ENCODE results near the gene CCDC6.
A peak's percentile ranks its signal among the peaks of the same experiment; 100 is the strongest.

Gene CCDC6

DNA sequence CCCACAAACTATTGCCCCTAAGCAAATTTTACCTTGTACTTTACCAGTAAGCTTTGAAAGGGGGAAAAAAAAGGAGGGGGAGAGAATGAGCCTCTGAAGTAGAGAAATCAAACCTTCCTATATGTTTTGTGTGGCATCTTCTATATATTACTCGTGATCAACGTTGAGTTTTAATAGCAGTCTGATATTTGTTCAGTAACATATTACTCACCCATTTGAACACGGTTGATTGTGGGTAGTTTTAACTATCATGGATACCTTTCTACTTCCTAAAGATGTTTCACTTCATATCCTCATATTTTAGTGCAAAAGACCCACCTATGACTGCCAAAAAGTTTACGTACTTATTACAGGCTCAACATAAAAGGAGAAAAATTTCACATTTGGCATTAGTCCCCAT, 54.5 kb downstream of the CCDC6 start:
- no peak for DNase-seq (ENCODE audit: low spot score)

DNA sequence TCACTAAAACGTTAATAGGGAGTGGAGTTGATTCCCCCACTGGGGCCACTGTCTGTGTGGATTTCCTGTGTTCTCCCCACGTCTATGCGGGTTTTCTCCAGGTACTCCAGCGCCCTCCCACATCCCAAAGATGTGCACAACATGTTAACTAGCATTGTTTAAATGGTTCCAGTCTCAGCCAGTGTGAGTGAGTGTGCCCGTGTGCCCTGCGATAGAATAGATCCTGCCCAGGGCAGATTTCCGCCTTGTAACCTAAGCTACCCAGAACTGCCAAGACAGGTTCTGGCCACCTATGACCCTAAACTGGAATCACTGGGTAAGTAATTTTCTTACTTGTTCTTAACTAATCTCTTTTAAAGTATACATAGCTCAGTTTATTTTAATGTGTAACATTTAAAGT, 58.5 kb downstream of the CCDC6 start:
- DNase-seq (ENCODE audit: low spot score) = no peak

DNA sequence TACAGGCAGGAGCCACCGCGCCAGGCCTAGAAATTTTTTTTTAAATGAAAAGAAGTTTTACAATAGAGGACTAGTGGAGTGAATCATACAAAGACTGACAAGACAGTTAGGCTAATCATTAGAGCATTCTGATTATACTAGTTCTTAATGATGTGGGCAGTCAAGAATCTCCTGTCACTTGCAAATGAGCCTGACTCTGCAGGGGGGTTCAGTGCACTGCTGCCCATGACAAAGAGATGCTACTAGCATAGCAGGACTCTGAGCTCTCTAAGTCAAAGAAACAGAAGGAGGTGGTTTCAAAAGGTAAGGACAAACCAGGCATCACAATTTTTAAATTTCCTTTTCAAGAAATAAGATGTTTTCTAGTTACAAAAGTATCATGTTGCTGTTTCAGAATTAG, 59.0 kb downstream of the CCDC6 start:
- no peak for DNase-seq (ENCODE audit: low spot score)

DNA sequence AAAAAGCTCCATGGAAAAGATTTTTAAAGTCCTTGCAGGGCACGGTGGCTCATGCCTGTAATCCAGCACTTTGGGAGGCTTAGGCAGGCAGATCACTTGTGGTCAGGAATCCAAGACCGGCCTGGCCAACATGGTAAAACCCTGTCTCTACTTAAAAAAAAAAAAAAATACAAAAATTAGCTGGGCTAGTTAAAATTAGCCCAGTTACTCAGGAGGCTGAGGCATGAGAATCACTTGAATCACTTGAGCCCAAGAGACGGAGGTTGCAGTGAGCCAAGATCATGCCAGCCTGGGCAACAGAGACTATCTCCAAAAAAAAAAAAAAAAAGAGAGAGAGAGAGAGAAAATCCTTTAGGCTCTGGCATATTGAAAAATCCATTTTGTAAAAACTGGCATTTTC, 61.9 kb downstream of the CCDC6 start:
- DNase-seq (ENCODE audit: low spot score) = no peak

DNA sequence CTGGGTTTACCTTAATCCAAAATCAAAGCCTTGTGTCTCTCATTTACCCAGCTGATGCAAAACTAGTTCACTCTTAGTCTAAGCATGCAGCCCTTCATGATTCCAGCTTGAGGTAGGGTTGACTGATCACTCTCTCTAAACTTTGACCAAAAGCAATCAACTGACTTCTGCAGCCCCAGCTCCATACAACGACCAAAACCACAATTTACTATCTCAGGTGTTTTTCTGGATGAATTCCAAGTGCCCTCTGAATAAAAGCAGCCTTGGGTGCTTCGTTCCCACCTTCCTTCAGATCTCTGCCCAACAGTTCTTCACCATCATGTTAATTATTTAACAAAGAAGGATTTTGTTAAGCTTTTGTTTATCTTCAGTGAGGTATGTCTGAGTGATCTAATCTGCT, 62.6 kb downstream of the CCDC6 start:
- DNase-seq (ENCODE audit: low spot score) = no peak

DNA sequence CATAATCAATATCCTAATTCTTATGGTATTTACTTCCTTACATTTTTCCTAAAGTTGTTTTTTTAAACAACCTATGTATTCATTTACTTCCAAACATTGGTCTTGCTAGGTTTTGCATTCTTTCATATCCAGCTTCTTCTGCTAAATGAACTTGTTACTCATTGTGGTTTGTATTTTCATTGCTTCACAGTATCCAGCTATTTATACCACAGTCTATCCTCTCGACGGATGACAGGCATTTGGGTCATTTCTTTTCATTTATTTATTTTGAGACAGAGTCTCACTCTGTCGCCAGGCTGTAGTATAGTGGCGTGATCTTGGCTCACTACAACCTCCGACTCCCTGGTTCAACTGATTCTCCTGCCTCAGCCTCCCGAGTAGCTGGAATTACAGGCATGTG, 66.8 kb downstream of the CCDC6 start:
- DNase-seq (ENCODE audit: low spot score) = peak; percentile 73

DNA sequence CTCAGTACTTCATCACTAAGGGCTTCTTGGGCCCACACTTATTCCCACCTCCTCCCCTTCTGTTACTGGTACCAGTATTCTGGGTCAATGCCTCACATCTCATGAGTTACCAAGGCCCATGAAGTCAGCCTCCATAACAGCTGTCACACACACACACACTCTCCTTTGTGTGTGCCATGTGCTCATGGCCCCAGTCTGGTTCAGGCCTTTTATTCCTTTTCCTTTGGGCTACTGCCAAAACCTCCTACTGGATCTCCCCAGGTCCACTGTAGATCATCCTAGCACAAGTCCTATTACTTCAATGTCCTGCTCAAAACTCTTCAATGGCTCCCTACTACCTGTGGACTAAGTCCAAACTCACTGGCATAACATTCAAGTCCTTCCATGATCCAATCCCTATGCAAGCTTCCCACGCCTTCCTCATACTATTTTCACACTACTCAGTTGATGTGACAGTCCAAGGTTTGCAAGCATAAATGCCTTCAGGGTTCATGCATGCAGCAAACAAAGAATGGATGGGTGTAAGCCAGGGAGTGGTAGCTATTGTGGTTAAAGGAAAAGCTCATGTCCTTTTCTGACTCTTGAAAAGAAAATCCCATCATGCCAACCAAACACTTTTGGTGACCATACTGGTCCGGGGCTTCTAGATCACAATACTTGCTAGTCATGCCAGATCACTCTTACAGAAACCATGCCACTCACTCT, 68.1 kb downstream of the CCDC6 start:
- DNase-seq (ENCODE audit: low spot score) = no peak

DNA sequence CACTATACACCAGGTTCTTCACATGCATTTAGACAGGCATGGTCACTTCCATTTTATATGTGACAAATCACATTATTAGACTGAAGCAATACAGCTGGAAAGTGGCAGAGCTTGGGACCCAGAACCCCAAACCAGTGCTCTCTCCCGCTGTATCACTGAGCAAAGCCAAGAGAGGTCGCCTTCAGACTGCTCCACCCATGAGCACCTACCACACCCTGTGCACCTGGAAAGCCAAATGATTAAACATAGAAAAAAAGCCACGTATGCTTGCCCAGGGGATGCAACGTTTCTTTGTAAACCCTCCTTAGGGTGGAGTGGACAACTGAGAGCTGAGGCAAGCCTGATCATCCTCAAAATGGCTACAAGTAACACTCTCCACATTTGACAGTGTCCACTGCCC, 72.5 kb downstream of the CCDC6 start:
- DNase-seq (ENCODE audit: low spot score) = no peak

DNA sequence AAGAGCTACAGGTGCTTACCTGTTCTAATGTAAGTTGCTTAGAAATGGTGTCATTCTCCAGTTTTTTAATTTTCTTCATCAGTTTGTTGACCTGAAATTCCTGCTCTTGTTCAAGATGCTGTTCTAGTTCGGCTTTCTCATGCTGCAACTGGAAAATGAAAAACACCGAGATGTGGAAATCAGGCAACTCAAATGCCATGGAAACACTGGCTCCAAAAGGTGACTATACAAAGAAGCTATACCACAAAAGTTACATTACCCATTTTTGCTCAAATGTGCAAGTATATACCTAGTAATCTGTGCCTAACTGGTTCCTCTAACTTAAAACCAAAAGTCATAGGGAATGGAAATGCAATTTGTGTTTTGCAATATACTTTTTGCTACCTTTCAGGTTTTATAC, 73.8 kb downstream of the CCDC6 start:
- no peak for DNase-seq (ENCODE audit: low spot score)

DNA sequence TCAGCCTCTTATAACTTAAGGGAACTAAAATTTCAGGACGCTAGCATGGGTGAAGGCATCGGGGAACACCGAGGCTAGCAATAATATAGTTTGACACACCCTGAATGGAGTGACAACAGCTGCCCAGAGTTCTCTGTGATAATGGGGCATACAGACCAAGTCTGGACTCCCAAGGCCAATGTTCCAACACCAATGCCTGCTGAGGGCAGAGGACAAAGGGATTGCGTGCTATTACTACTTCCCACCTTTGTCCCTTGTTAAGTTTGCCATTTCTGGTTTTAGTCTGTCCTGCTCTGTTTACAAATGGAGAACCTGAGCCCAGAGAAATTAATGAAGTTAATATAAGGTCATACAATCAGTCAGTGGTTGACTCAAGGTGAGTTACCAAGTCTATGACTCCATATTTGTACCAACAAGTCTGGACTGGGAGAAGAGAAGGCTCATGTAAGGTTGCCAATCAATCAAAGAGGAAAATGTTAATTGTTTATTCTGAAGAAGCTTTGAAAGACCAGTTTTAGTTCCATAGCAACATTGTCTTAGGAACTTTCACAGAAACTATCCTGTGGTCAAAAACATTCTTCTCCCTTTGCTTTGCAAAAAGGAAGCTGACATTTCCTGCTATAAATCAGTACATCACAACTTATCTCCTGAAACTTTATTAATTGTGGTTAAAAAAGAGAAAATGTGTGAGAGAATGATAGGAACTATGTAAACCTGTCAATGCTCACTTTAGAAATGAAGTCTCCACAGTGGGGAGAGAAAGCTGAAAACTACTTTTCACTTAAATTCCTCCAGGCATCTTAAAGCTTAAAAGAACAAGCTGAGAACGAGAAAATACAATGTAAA, 74.5 kb downstream of the CCDC6 start:
- DNase-seq (ENCODE audit: low spot score) = no peak

DNA sequence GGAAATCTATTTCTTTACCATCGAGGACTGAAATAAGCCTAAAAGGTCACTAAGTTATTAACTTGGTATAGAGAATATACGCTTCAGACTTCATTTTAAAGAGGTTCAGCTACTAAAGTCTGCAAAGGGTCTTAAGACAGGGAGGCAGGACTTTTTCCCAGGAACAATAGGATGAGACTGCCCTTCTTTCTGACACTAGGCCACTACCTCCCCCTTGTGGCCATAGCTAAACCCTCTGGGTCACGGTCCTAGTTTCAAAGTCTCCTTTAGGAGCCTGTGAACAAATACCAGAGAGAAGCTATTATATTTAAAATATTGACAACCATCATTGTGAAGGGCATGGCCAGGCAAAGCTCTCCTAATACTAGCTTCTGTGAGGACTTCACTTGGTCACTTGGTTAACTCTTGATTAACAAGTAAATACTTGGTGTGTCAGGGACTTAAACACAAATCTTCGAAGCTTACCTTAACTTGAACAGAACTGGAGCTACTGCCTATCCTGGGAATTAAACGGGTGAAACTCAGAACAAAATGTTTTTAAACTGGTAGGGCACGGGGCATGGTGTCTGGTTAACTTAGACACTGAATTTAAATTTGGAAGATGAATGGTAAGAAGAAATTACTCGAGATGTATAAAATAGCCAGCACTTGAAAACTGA, 75.6 kb downstream of the CCDC6 start:
- DNase-seq (ENCODE audit: low spot score) = peak; percentile 36

DNA sequence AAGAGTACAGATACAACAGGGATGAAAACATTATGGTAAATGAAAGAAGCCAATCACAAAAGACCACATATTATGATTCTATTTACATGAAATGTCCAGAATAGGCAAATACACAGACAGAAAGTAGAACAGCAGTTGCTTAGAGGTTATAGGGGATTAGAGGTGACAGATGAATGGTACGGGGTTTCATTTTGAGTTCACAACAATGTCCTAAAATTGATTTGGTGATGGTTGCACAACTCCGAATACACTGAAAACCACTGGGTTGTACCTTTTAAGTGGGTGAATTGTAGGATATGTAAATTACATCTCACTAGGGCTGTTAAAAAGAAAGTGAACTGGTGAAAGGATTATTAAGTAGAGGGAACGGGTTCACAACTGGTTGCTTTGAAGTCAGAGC, 76.8 kb downstream of the CCDC6 start:
- no peak for DNase-seq (ENCODE audit: low spot score)

DNA sequence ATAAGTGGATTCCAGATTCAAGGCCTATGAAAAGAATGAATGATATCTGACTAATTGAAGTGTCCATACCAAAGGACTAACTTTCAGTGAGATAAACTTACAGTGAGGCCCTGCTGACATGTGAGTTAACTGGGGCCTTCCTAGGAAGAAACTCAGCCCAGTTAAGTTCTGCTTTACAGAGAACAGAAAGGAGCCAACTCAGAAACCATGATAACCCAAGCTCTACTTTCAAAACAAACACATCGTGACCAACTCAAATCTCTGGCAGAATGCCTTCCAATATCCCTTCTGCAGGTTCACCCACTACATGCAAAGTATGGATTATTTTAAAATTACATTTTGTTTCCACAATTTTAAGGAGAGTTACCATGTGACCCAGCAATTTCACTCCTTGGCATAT, 77.3 kb downstream of the CCDC6 start:
- DNase-seq (ENCODE audit: low spot score) = no peak

DNA sequence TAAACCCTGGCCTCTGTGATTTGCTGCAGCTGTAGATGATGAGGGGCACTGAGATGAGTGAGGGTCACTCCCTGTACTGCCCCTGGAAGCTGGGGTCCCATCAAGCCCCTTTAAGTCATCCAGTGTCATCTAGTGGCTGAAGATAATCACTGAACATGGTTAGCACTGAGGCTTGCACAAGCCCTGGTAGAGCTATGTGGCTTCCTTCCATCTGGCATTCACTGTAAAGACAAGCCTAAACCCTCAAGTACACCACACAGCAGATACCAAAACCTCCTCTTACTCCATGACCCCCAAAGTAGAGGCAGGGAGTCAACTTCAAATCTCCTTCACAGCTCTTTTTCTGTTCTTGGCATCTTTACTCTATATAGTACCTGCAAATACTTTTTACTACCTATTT, 80.4 kb downstream of the CCDC6 start:
- DNase-seq (ENCODE audit: low spot score) = no peak

DNA sequence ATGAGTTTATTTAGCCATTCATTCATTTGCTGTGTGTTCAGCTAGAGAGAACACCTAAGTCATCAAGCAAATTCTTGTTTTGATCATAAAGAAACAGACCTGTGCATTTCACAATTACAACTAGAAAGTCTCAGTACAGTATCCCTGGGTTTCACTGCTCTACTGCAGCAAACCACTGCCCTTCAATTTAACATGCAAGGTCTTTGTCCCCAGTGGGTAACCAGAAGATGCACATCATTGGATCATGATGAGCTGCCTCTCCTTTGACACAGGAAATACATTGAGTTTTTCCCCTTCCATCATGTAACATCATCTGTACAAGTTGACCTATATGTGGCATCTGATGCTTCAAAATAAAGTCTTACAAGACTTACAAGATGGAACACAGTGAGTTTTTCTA, 82.6 kb downstream of the CCDC6 start:
- DNase-seq (ENCODE audit: low spot score) = no peak

DNA sequence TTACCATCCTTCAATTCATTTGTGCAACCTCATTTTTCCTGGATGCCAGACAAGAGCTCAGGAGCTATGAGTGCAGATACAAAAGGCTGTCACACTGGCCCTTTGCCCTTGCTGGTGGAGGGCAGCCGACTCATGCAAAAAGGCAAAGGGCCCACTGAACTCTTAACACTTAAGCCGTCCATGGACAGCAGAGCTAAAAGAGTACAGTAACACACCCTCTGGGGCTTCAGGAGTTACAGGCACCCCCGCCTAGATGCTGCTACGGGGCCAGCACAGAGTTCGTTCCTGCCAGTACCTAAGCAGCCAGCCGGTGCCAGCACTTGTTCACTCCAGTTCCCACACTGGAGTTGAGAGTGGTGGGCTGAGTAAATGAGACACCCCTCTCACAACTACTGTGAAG, 83.2 kb downstream of the CCDC6 start:
- no peak for DNase-seq (ENCODE audit: low spot score)

DNA sequence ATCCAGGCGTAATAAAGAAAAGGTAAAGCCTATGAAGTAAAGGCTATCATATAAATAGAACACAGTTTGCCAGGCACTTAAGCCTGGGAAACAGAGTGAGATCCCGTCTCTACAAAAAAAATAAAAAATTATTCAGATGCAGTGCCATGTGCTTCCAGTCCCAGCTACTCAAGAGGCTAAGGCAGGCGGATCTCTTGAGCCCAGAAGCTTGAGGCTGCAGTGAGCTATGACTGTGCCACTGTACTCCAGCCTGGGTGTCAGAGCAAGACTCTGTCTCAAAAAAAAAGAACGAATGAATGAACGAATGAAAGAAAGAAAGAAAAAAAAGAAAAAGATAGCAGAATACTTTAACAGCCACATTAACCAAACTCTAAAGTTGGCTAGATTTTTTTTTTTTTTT, 85.9 kb downstream of the CCDC6 start:
- DNase-seq (ENCODE audit: low spot score) = no peak

DNA sequence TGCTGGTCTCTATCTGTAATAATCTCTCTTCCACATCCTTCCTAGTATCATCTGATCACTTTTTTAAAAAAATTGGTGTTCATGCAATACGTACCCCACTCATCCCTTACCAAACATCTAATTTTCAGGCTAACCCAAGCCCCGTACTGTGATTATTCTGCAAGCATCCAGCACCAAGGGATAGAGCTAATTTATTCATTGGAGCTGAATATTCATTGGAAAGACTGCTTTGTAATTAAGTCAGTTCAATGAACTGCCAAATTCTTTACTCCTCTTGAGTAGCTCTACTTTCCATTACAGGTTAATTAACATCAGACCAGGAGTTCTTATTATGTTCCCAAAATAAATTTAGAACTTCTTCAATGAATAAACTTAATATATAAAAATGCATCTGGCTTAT, 86.7 kb downstream of the CCDC6 start:
- no peak for DNase-seq (ENCODE audit: low spot score)

DNA sequence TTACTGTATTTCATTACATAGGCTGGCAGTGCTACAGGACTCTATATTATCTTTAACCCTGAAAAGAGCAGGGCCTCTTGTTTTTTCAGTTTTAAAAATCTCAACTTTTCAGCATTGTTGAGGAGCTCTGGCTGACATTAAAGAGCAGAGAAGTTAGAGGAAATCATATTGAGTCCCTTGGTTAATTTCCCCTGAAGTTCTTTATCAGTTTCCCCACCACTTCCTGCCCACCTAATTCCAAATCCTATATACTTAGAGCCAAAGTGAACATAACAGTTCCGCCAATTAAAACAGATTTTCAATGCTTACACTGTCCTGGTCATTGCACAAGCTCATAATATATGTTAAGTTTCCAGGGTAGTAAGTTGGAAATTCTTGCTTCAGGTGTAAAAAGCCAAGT, 87.1 kb downstream of the CCDC6 start:
- DNase-seq (ENCODE audit: low spot score) = no peak

DNA sequence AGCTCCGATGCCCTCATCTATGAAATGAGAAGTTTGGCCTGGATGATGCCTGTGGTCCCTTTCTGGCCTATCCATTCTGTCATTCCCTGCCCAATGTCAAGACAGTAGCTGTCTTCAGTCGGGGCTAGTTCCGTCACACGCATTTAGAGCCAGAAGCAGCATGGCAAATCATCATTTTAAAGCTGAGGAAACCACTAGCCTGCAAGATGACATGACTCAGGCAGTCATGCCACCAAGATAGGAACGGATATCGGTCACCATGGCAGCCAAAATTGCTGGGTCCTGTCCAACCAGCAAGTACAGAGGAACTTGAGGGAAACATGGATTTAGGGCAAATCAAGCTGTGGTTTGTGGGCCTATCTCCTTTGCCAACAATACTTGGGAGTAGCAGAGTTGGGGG, 88.6 kb downstream of the CCDC6 start:
- peak; percentile 4 for DNase-seq (ENCODE audit: low spot score)

DNA sequence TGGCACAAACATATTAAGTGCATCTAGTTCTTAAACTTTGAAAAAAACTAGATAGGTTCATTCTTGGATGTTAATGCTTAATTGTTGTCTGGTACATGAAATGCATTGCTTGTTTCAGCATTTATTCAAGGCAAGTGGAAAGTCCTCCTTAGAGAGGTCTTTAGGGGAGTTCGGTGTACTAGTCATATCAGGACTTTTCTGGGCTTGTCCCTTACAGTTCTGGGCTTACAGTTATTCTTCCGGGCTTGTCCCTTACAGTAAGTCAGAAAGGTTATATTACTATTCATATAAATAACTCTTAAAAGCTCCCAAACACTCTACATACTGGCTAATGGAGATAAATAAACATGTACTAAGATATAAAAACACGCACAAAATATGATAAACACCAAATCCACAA, 91.5 kb downstream of the CCDC6 start:
- DNase-seq (ENCODE audit: low spot score) = no peak

DNA sequence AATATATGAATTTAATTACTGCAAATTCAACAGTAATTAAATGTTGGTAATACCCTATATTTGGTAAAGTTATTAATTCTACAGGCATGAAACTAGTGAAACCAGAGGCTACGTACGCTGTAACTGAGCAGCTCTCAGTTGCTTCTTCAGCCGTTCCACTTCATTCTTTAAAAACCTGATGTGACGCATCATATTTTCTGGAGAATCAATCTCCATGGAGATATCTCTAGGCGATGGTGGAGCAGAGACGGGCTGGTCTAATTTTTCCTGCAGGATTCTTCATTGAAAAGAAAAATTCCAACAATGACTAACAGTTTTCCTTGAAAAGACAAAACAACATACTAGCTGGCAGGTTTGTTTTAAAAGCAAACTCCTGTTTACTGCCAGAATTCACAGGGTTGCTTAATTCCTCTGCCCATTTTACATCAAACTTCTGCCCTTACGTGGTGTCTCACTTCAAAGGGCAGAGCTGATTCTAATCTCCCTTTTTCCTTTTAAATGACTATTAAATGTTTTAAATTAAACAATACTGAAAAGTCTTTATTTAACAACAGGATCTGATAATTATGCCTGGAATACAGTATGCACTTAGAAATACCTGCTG, 93.7 kb downstream of the CCDC6 start:
- no peak for DNase-seq (ENCODE audit: low spot score)

DNA sequence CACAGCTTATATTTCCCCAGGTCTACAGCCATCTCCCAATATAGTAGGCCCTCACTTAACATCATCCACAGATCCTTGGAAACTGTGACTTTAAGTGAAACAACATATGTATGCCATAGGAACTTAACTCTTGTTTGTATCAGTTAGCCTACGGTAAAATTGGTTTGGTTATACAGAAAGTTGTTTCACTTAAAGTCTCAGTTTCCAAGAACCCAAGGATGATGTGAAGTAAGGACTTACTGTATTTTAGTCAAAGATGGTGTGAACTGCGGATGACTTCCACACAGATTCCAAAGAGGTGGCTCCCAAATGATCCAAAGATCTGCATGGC, 96.7 kb downstream of the CCDC6 start:
- no peak for DNase-seq (ENCODE audit: low spot score)
